Calu3 (cell line): ENCODE measurements around the gene MYD88. TPM values are rescaled to one million over a fixed set of nuclear protein-coding genes. Genes with fewer than 3 reads are reported as not detected.

Experiments
- BruUV-seq: library from RNA; stranded (reverse); fragments of 400-500 nt; replicated peaks from 2 replicates; lab custom pipeline; 2021; lab: Mats Ljungman, UMichigan
- CTCF ChIA-PET: fragments of 300-600 bp; sonication (Branson Sonifier 250); formaldehyde crosslinking; loops from one replicate; lab custom pipeline; 2022; ENCODE audit warnings: antibody characterized with exemption; lab: Charles Lee
- DNase-seq: peaks from one replicate; pipeline ENCODE4 v3.0.0; 2022
- H3K27ac Mint-ChIP-seq: one replicate; pipeline ENCODE4 v1.8.0; 2022; ENCODE audit warnings: mixed read lengths; ENCODE audit not compliant: unreplicated experiment
- H3K27me3 Mint-ChIP-seq: one replicate; pipeline ENCODE4 v1.8.0; 2022; ENCODE audit warnings: mixed read lengths; ENCODE audit not compliant: unreplicated experiment
- H3K36me3 Mint-ChIP-seq: one replicate; pipeline ENCODE4 v1.8.0; 2022; ENCODE audit warnings: mild to moderate bottlenecking, moderate library complexity, mixed read lengths; ENCODE audit not compliant: insufficient read depth, unreplicated experiment
- H3K4me1 Mint-ChIP-seq: one replicate; pipeline ENCODE4 v1.8.0; 2022; ENCODE audit warnings: mild to moderate bottlenecking, low read depth, mixed read lengths; ENCODE audit not compliant: unreplicated experiment
- H3K4me3 Mint-ChIP-seq: one replicate; pipeline ENCODE4 v1.8.0; 2022; ENCODE audit warnings: mild to moderate bottlenecking, low read depth, moderate library complexity, mixed read lengths; ENCODE audit not compliant: unreplicated experiment
- H3K9me3 Mint-ChIP-seq: one replicate; pipeline ENCODE4 v1.8.0; 2022; ENCODE audit warnings: low read depth, mixed read lengths; ENCODE audit not compliant: unreplicated experiment
- intact Hi-C: fragments of 100-400 bp; cut with micrococcal nuclease; formaldehyde crosslinking; loops from one replicate; pipeline ENCODE4 v1.10.0; 2022; ENCODE audit not compliant: unreplicated experiment
- total RNA-seq: library from RNA; stranded (reverse); gene quantifications from 2 replicates; pipeline ENCODE4 v1.2.3, GENCODE V29; 2022
- TF ChIP-seq, protein P1 (sequence below): fragments of 200-600 bp; IDR thresholded peaks from one replicate; pipeline ENCODE4 v1.8.0; 2022; ENCODE audit warnings: antibody characterized with exemption; ENCODE audit not compliant: unreplicated experiment

Gene MYD88
- total RNA-seq, 1 experiment from 2014 or later, result 35.2 TPM

DNA sequence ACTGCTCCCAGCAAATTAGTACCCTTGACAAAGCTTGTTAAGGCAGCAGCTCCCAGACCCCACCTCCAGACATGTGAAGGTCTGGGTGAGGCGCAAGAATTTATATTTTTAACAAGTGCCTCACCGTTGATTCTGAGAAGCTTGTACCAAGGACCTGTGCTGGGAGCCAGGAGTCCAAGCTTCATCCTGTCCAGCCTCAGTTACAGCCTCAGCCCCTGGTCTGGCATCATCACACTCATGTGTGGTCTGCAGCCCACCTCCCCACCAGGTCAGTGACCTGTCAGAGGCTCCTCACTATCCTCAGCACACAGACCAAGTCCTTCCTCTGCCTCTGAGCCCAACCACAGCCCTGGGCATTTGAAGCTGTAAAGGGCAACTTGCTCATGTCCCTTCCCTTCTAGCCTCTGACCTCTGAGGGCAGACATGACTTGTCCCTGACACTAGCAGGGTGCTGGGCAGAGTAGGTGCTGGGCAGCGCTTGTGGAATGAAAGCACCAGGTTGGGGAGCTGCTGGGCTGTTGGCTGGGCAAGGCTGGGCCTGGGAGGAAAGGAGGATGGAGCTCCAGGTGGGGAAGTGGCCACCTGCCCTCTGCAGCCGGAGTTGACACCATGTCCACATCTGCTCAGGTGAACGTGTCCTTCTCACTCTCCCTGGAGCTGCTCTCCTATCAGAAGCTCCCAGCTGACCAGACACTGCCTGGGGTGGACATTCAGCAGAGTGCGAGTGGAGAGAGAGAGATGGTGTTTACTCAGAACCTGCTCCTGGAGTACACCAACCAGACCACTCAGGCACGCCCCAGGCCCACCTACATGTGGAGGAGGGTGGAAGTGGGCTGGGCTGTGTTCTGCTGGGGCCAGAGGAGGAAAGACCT is 18.4 kb upstream of the MYD88 start:
- H3K36me3 Mint-ChIP-seq, result peaks cover 59% of the 10 kb centered on the region
- CTCF ChIA-PET, result interaction anchor here (0.6 to 0.7 kb wide), 2 partner anchors 338 to 650 kb away, joined by 3 read pairs; no protein-coding TSS in a partner anchor
- TF ChIP-seq, protein P1, sequence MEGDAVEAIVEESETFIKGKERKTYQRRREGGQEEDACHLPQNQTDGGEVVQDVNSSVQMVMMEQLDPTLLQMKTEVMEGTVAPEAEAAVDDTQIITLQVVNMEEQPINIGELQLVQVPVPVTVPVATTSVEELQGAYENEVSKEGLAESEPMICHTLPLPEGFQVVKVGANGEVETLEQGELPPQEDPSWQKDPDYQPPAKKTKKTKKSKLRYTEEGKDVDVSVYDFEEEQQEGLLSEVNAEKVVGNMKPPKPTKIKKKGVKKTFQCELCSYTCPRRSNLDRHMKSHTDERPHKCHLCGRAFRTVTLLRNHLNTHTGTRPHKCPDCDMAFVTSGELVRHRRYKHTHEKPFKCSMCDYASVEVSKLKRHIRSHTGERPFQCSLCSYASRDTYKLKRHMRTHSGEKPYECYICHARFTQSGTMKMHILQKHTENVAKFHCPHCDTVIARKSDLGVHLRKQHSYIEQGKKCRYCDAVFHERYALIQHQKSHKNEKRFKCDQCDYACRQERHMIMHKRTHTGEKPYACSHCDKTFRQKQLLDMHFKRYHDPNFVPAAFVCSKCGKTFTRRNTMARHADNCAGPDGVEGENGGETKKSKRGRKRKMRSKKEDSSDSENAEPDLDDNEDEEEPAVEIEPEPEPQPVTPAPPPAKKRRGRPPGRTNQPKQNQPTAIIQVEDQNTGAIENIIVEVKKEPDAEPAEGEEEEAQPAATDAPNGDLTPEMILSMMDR, result no peak
- no peak for DNase-seq
- BruUV-seq, result no TSS peak
- peaks cover 9% of the 10 kb centered on the region for H3K4me1 Mint-ChIP-seq
- H3K27ac Mint-ChIP-seq, result peak overlapping the region; percentile 30
- no peaks in the 10 kb centered on the region for H3K9me3 Mint-ChIP-seq
- H3K27me3 Mint-ChIP-seq, result peaks cover 13% of the 10 kb centered on the region
- intact Hi-C loops, result loop anchor here (5.0 kb wide), 2 partner anchors 127 to 177 kb away; no protein-coding TSS in a partner anchor
- H3K4me3 Mint-ChIP-seq, result no peak overlapping the region

DNA sequence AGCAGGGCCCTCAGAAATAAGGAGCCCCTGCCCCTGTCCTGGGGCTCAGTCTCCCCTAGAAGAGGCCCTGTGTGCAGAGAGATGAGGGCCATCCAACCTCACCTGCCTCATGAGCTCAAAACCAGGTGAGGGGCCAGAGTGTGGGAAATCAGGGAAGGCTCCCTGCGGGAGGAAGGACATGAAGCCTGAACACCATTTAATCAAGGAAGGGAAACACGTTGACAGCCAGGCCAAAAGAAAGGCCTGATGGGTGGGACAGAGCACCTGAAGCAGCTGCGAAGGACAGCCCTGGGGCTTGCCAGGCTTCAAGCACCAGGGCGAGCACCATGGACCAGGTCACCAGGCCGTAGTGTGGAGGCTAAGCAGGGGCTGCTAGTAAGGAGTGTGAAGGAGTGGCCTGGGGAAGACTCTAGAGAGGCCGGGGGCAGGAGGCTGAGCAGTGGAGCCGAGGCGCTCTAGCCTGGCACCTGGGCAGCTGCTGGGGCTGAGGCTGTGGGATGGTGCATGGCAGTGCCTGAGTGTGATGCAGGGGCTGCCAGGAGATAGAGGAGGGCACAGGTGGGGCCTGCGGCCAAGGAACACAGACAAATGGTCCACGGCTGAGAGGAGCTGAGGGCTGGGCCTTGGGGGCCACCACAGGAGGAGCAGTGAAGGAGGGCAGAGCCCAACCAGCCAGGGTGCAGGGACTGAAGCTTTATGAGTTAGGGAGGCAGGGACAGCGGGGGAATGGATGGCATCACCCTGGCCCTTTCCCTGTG is 17.6 kb upstream of the MYD88 start:
- Mint-ChIP-seq H3K27me3 (peaks cover 5% of the 10 kb centered on the region), H3K36me3 (peaks cover 59% of the 10 kb centered on the region), H3K9me3 (no peaks in the 10 kb centered on the region), H3K4me3 (no peak overlapping the region), H3K27ac (peak overlapping the region; percentile 30), H3K4me1 (peaks cover 9% of the 10 kb centered on the region)
- intact Hi-C loops, result no loop called here
- no TSS peak for BruUV-seq
- TF ChIP-seq, protein P1, result no peak
- CTCF ChIA-PET, result interaction anchor here (0.6 kb wide), 1 partner anchor 651 kb away, joined by 3 read pairs; no protein-coding TSS in a partner anchor
- DNase-seq, result no peak

DNA sequence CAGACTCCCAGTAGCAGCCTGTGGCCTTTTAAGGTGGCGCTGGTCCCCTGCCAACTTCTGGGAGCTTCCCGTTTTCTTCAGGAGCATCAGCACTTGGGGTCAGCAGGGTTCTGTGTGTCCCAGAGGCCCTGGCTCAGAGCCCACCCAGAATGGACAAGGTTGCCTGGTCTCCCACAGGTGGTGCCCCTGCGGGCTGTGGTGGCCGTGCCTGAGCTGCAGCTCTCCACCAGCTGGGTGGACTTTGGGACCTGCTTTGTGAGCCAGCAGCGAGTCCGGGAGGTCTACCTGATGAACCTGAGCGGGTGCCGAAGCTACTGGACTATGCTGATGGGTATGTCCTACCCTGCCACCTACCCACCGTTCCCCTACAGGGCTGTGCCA is 17.0 kb upstream of the MYD88 start:
- CTCF ChIA-PET, result no interaction called here
- Mint-ChIP-seq H3K27me3 (no peaks in the 10 kb centered on the region), H3K4me3 (no peak overlapping the region), H3K9me3 (no peaks in the 10 kb centered on the region), H3K27ac (no peak overlapping the region), H3K36me3 (peaks cover 56% of the 10 kb centered on the region), H3K4me1 (peaks cover 9% of the 10 kb centered on the region)
- no peak for DNase-seq
- no TSS peak for BruUV-seq
- intact Hi-C loops, result no loop called here
- TF ChIP-seq, protein P1, result no peak

DNA sequence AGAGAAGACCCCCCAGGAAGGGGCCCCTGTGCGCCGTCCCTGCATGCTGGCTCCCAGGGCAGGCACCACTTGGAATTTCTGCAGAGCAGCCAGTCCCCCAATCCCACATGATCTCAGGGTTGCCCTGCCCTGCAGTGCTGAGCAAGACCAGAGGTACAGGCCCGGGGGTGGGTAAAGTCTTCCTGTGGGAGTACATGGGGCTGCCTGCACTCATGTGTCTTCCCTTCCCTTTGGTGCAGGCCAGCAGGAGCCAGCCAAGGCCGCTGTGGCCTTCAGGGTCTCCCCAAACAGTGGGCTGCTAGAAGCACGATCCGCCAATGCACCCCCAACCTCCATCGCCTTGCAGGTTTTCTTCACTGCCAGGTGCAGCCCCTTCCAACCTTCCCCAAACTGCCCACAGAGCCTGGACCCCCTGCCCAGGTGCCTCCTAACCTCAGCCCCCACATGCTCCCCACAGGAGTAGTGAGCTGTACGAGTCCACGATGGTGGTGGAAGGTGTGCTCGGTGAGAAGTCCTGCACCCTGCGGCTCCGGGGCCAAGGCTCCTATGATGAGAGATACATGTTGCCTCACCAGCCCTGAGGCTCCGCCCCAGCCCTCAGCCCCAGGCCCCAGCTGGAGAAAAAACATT is 16.5 kb upstream of the MYD88 start:
- H3K27me3 Mint-ChIP-seq, result no peaks in the 10 kb centered on the region
- TF ChIP-seq, protein P1, result no peak
- intact Hi-C loops, result no loop called here
- CTCF ChIA-PET, result no interaction called here
- peaks cover 9% of the 10 kb centered on the region for H3K4me1 Mint-ChIP-seq
- H3K4me3 Mint-ChIP-seq, result no peak overlapping the region
- H3K27ac Mint-ChIP-seq, result no peak overlapping the region
- no peak for DNase-seq
- no TSS peak for BruUV-seq
- H3K9me3 Mint-ChIP-seq, result no peaks in the 10 kb centered on the region
- H3K36me3 Mint-ChIP-seq, result peaks cover 56% of the 10 kb centered on the region
